Activated CD4-positive, alpha-beta T cell treated with anti-CD3 and anti-CD28 coated beads, Interleukin-2, Interleukin-4, amounts not matched to agents 100 ng/mL and 50 ng/mL, durations not matched to agents 16 hours and 8 hours (primary cell): Measurements from ENCODE around the gene IST1.

ENCODE experiments used
- DNase-seq: peaks from one replicate; pipeline ENCODE4 v3.0.0-alpha.2; 2020; ENCODE audit warnings: low spot score

The IST1 gene

DNA sequence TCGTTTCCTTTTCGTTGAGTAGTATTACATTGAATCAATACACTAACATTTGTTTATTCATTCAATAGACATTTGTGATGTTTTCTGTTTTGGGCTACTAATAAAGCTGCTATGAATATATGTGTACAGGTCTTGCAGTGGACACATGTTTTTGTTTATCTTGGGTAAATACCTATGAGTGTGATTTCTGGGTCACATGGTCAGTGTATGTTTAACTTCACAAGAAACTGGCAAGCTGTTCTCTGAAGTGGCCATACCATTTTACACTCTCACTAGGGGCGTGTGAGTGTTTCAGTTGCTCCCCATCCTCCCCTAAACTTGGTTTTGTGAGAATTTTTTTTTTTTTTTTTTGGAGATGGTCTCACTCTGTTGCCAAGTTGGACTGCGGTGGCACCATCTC lies 69.9 kb downstream of the IST1 start:
- no peak for DNase-seq

DNA sequence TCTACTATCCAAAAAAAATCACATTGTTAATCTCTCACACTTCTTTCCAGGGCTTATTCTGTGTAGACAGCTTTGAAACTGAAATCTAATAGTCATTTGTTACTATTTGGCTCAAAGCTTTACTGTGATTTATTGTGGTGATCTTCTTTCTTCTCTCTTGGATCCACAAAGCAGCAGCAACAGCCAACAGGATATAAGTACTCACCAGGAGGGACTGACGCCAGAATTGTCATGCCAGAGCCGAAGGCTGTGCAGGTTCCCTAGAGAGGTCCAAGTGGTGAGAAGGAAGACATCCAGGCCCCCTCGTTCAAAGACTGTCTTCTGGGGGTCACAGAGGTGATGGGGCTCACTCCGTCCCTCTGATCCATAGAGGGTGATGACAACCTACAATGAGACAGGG lies 71.6 kb downstream of the IST1 start:
- no peak for DNase-seq

DNA sequence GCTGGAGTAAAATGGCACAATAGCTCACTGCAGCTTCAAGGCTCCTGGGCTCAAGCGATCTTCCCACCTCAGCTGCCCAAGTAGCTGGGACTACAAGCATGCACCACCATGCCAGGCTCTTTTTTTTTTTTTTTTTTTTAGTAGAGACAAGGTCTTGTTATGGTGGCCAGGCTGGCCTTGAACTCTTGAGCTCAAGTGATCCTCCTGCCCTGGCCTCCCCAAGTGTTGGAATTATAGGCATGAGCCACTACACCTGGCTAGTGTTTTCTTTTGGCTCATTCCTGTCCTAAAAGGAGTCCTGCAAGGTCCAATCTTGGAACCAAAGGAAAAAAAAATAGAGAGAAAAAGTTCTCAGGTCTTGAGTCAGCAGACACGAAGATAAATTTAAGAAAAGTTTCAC lies 74.0 kb downstream of the IST1 start:
- no peak for DNase-seq

DNA sequence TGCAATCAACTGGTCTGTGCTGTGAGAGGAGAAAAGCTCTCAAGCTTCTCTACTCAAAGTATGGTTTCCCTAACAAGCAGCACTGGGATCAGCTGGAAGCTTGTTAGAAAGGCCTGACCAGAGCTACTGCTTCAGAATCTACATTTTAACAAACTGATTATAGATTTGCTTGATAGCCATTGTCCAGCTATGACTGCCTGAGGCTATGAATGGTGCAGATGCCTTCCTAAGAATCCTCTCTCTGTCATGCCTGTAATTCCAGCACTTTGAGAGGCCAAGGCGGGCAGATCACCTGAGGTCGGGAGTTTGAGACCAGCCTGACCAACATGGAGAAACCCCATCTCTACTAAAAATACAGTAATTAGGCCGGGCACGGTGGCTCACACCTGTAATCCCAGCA lies 76.2 kb downstream of the IST1 start:
- no peak for DNase-seq

DNA sequence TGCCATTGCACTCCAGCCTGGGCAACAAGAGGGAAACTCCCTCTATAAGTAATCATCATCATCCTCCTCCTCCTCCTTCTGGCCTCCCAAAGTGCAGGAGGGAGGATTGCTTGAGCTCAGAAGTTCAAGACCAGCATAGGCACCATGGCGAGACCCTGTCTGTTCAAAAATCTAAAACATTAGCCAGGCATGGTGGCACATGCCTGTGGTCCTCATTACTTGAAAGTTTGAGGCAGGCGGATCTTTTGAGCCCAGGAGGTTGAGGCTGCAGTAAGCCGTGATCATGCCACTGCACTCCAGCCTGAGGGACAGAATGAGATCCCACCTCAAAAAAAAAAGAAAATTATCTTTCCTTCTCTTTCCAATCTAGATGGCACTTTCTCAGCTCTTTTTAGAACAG lies 77.0 kb downstream of the IST1 start:
- DNase-seq: no peak

DNA sequence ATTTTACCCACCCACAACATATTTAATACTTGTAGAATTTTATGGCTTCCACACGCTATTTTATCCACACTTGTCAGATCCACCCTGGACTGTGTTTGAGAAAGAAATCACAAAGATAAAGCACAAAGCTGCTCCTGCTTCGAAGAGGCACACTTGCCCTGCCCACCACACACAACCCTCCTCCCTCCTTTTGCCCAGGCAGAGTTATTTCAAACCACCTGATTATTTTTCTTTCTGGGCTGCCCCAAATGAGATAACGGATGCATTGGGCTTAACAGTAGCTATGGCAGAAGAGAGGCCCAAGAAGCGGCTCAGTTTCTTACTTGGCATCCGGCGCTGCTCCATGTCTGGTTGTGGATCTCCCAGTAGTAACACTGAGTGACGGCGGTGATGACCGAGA lies 77.7 kb downstream of the IST1 start:
- DNase-seq: no peak

DNA sequence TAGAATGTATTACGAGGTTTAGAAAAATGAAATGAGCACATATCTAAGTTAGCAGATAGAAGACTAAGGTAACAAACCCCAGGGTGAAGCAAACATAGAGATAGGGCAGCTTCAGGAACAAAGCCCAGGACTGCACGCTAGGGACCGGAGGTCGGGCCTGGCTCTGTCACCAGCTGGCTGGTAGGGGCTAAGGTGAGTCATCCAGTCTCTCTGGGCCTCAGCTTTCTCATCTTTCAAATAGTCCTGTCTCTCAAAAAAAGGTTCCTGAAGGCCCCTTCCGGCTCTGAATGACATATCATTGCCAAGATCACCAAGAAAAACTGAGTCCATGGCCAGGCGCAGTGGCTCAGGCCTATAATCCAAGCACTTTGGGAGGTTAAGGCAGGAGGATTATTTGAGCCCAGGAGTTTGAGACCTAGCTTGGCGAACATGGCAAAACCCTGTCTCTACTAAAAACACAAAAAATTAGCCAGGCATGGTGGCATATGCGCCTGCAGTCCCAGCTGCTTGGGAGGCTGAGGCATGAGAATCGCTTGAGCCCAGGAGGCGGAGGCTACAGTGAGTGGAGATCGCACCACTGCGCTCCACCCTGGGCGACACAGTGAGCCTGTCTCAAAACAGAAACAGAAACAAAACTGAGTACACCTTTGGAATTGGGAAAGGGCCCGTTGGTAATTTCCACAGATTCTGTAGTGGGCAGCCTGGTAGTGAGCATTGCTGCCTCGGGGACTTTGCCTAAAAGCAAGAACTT lies 78.9 kb downstream of the IST1 start:
- no peak for DNase-seq
